Smooth muscle cell (in vitro differentiated cells): ENCODE results near the gene JAKMIP3. TPM values are rescaled to one million over a fixed set of nuclear protein-coding genes. Genes with fewer than 3 reads are reported as not detected.

ENCODE experiments used
- DNase-seq: peaks from one replicate; lab custom pipeline; 2025; ENCODE audit not compliant: unreplicated experiment; lab: John Stamatoyannopoulos, UW
- H2AFZ ChIP-seq: fragments of 200-600 bp; sonication (generic); 2 replicates; pipeline ENCODE4 v1.6.0; 2016; ENCODE audit warnings: antibody characterized with exemption, low read depth, mild to moderate bottlenecking
- H3F3A ChIP-seq: fragments of 200-600 bp; sonication (generic); 2 replicates; pipeline ENCODE4 v1.6.0; 2017; ENCODE audit warnings: antibody characterized with exemption, low read depth
- H3K27ac ChIP-seq: fragments of 200-600 bp; sonication (generic); 2 replicates; pipeline ENCODE4 v1.5.1; 2016; ENCODE audit warnings: low read depth, mild to moderate bottlenecking
- H3K27me3 ChIP-seq: fragments of 200-600 bp; sonication (generic); 2 replicates; pipeline ENCODE4 v1.6.1; 2016; ENCODE audit warnings: low read depth, mild to moderate bottlenecking
- H3K36me3 ChIP-seq: fragments of 200-600 bp; sonication (generic); 2 replicates; pipeline ENCODE4 v1.5.1; 2016; ENCODE audit warnings: low read depth
- H3K4me1 ChIP-seq: fragments of 200-600 bp; sonication (generic); 2 replicates; pipeline ENCODE4 v1.5.1; 2016; ENCODE audit warnings: low read depth
- H3K4me2 ChIP-seq: fragments of 200-600 bp; sonication (generic); 2 replicates; pipeline ENCODE4 v1.6.0; 2016; ENCODE audit warnings: mild to moderate bottlenecking
- H3K4me3 ChIP-seq: fragments of 200-600 bp; sonication (generic); 2 replicates; pipeline ENCODE4 v1.5.1; 2016; ENCODE audit warnings: mild to moderate bottlenecking
- H3K79me2 ChIP-seq: fragments of 200-600 bp; sonication (generic); 2 replicates; pipeline ENCODE4 v1.6.0; 2016; ENCODE audit warnings: low read depth, mild to moderate bottlenecking
- H3K9ac ChIP-seq: fragments of 200-600 bp; sonication (generic); 2 replicates; pipeline ENCODE4 v1.6.0; 2016; ENCODE audit warnings: low read depth
- H3K9me3 ChIP-seq: fragments of 200-600 bp; sonication (generic); replicated peaks from 2 replicates; pipeline ENCODE4 v1.5.1; 2016; ENCODE audit warnings: low read depth
- H4K20me1 ChIP-seq: fragments of 200-600 bp; sonication (generic); 2 replicates; pipeline ENCODE4 v1.6.0; 2016; ENCODE audit warnings: low read depth
- CTCF ChIP-seq: fragments of 200-600 bp; sonication (generic); IDR thresholded peaks from 2 replicates; pipeline ENCODE4 v1.5.1; 2017; ENCODE audit warnings: borderline replicate concordance, mild to moderate bottlenecking, antibody characterized with exemption; ENCODE audit not compliant: insufficient read depth, poor library complexity, severe bottlenecking
- WGBS: methylation state at CpG from one replicate; pipeline ENCODE4 v1.1.7; 2016; ENCODE audit warnings: low lambda C conversion rate; 5-methylcytosine and 5-hydroxymethylcytosine counted together
- polyA plus RNA-seq: library from polyadenylated mRNA; unstranded; fragments of >200 nt; fragmentation: Nextera tagmentation; extraction: Ambion mirVana; gene quantifications from 2 replicates; pipeline ENCODE4 v1.2.1, GENCODE V29; 2016
- total RNA-seq: library from RNA; depleted of rRNA; stranded (reverse); fragments of >200 nt; gene quantifications from 2 replicates; pipeline ENCODE4 v1.2.3, GENCODE V29; 2014

Gene JAKMIP3
- total and polyA plus RNA-seq, 2 experiments from 2014 or later: 0.09 TPM; not detected in 1

DNA sequence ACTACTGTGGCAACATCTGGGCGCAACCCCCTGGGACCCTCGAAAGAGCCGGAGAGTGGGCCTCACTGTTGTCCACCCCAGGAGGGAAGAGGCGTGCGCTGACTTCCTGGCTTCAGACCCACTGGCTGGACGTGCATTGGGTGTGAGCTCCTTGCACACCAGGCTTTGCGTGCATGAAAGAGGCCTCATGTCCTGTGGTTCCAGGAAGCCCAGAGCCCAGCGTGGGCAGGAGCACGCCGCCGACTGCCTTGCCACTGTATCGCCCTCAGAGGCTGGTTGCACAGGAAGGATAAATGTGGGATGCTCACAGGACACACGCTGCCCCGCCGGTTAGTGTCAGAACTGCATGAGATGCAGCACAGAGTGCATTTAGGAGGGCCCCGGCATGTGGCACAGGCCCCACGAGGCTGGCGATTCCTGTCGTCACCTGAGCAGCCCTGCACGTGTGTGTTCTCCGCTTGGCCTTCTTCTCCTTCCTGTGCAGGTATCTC lies 8.5 kb upstream of the JAKMIP3 start:
- 95% methylated on average over 21 of the region's 21 CpGs for WGBS
- TF ChIP-seq CTCF: no peak
- no peak overlapping the region for H3K27ac ChIP-seq
- no peaks in the 10 kb centered on the region for H3K36me3 ChIP-seq
- peaks cover 5% of the 10 kb centered on the region for H3K27me3 ChIP-seq
- no peak overlapping the region for H2AFZ ChIP-seq
- H3K9me3 ChIP-seq: no peaks in the 10 kb centered on the region
- no peak overlapping the region for H3K4me2 ChIP-seq
- H4K20me1 ChIP-seq: no peaks in the 10 kb centered on the region
- no peaks in the 10 kb centered on the region for H3F3A ChIP-seq
- no peaks in the 10 kb centered on the region for H3K4me1 ChIP-seq
- no peak overlapping the region for H3K9ac ChIP-seq
- H3K79me2 ChIP-seq: no peaks in the 10 kb centered on the region
- H3K4me3 ChIP-seq: no peak overlapping the region
- DNase-seq: no peak

GRCh38 chr10:132058111-132058745 lies 7.5 kb upstream of the JAKMIP3 start:
- Histone ChIP-seq H3K79me2 (no peaks in the 10 kb centered on the region), H2AFZ (no peak overlapping the region), H3K27ac (no peak overlapping the region), H4K20me1 (no peaks in the 10 kb centered on the region), H3F3A (no peaks in the 10 kb centered on the region), H3K27me3 (peaks cover 5% of the 10 kb centered on the region), H3K4me3 (no peak overlapping the region), H3K36me3 (no peaks in the 10 kb centered on the region), H3K4me2 (no peak overlapping the region), H3K4me1 (no peaks in the 10 kb centered on the region), H3K9ac (no peak overlapping the region), H3K9me3 (no peaks in the 10 kb centered on the region)
- WGBS: 89% methylated on average over 16 of the region's 16 CpGs
- TF ChIP-seq CTCF: no peak
- DNase-seq: no peak

DNA sequence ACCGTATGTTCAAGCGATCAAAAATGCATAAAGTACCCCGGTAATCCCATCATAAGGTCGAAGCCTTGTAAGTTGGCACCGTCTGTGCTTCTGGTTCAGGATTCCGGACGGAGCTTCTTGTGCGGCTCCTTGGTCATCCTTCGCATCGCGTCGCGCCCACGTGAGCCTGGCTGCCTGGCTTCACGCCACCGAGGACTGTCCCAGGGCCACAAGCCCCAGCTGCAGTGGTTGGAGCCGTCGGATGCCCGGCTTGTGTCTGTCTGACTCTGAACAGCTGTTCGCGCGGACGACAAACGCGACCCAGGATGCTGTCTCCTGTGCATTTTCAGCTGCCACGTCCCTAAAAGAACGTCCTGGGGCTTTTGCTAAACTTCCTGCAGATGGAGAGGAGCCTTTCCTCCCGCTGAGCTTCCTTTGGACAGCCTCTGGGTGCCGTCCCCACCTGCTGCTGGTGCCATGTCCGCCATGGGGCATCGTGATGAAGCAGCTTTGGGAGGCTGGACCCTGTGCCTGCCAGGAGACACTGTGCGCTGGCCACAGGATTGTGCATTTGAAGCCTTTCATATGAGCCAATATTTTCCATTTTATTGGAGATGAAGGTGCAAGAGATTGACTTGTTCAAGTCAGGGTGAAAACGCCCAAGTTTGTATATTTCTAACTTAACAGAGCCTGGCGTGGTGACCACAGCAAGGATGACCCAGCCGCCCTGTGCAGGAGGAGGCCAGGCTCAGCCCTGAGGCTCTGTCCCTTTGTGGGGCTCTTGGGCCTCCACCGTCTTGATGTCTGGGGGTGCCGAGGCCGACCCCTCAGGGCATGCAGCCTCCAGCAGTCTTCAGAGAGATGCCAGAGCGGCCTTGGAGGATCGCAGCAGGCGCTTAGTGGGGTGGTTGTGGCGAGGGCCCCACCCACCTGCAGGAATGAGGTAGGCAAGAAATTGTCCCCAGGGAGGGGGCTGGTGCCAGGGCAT lies 6.7 kb upstream of the JAKMIP3 start:
- Histone ChIP-seq H3K4me2 (no peak overlapping the region), H3K36me3 (no peaks in the 10 kb centered on the region), H3K79me2 (no peaks in the 10 kb centered on the region), H3K9me3 (no peaks in the 10 kb centered on the region), H3K4me3 (no peak overlapping the region), H4K20me1 (no peaks in the 10 kb centered on the region), H3K27me3 (peaks cover 5% of the 10 kb centered on the region), H2AFZ (no peak overlapping the region), H3K4me1 (no peaks in the 10 kb centered on the region), H3K27ac (no peak overlapping the region), H3K9ac (no peak overlapping the region), H3F3A (no peaks in the 10 kb centered on the region)
- no peak for TF ChIP-seq CTCF
- WGBS: 91% methylated on average over 42 of the region's 42 CpGs
- no peak for DNase-seq
